ENCODE data around the gene NMB.
A peak's percentile ranks its signal among the peaks of the same experiment; 100 is the strongest.
"Not testable (repeated sequence)": the region's sequence is repeated elsewhere in the genome, so short reads cannot be mapped to it uniquely, and the experiment has no call there.

Gene NMB

GRCh38 chr15:84654689-84655453 is 3.1 kb downstream of the NMB start:
- DNase-seq: peak; percentile 65

GRCh38 chr15:84653910-84654688 is 3.9 kb downstream of the NMB start, which contains the start of gene WDR73:
Gene WDR73, minus strand, starts transcription at chr15:84654283. Its CDS starts 9 bp downstream, at chr15:84654274.
- DNase-seq: peak; percentile 97

- DNase-seq: no peak
Measured at GRCh38 chr15:84653584-84653909, 4.5 kb downstream of the NMB start.

- no peak for DNase-seq
Measured at GRCh38 chr15:84649706-84650105, 8.3 kb downstream of the NMB start.

- DNase-seq: no peak
Measured at GRCh38 chr15:84648539-84648938, 9.5 kb downstream of the NMB start.

GRCh38 chr15:84647726-84648125 is 10.3 kb downstream of the NMB start:
- DNase-seq: no peak

- no peak for DNase-seq
Measured at GRCh38 chr15:84645997-84646396, 12.0 kb downstream of the NMB start.

- DNase-seq: no peak
Measured at GRCh38 chr15:84645496-84645895, 12.5 kb downstream of the NMB start.

- no peak for DNase-seq
Measured at GRCh38 chr15:84643838-84644237, 14.2 kb downstream of the NMB start.

GRCh38 chr15:84642640-84643039 is 15.4 kb downstream of the NMB start:
- DNase-seq: not testable (repeated sequence)

GRCh38 chr15:84641871-84642270 is 16.1 kb downstream of the NMB start:
- DNase-seq: not testable (repeated sequence)

GRCh38 chr15:84638103-84638502 is 19.9 kb downstream of the NMB start:
- DNase-seq: no peak

GRCh38 chr15:84634228-84634837 is 23.7 kb downstream of the NMB start:
- no peak for DNase-seq

GRCh38 chr15:84633311-84634227 is 24.4 kb downstream of the NMB start:
- peak; percentile 57 for DNase-seq

- no peak for DNase-seq
Measured at GRCh38 chr15:84631706-84632272, 26.2 kb downstream of the NMB start.

GRCh38 chr15:84629033-84629432 is 29.0 kb downstream of the NMB start:
- no peak for DNase-seq

- DNase-seq: no peak
Measured at GRCh38 chr15:84625123-84625522, 32.9 kb downstream of the NMB start.

GRCh38 chr15:84624359-84624758 is 33.6 kb downstream of the NMB start:
- DNase-seq: no peak

- no peak for DNase-seq
Measured at GRCh38 chr15:84621358-84621979, 36.5 kb downstream of the NMB start.

- no peak for DNase-seq
Measured at GRCh38 chr15:84620626-84621025, 37.4 kb downstream of the NMB start.

- DNase-seq: no peak
Measured at GRCh38 chr15:84616235-84616634, 41.8 kb downstream of the NMB start.

GRCh38 chr15:84611631-84612030 is 46.4 kb downstream of the NMB start:
- no peak for DNase-seq
